Amniotic stem cell (primary cell): ENCODE data around the gene EDAR.

Source experiments
- DNase-seq: peaks from one replicate; lab custom pipeline; 2025; lab: John Stamatoyannopoulos, UW

EDAR gene

DNA sequence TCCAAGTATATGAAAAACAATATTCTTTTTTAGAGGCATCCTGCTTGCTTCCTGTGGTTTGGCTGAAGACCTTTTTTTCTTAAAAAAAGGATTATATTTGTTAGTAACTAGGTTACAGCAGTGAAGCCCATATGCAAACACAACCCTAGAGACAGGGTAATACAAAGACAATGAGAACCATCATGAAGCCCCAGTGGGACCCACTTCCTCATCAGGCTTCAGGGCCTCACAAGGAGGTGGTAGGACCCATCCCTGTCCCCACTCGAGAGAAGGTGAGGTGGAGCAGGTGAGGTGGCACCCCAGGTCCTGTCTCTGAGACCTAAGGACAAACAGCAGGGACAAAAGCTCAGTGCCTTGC is 80.3 kb downstream of the EDAR start:
- DNase-seq, result no peak

DNA sequence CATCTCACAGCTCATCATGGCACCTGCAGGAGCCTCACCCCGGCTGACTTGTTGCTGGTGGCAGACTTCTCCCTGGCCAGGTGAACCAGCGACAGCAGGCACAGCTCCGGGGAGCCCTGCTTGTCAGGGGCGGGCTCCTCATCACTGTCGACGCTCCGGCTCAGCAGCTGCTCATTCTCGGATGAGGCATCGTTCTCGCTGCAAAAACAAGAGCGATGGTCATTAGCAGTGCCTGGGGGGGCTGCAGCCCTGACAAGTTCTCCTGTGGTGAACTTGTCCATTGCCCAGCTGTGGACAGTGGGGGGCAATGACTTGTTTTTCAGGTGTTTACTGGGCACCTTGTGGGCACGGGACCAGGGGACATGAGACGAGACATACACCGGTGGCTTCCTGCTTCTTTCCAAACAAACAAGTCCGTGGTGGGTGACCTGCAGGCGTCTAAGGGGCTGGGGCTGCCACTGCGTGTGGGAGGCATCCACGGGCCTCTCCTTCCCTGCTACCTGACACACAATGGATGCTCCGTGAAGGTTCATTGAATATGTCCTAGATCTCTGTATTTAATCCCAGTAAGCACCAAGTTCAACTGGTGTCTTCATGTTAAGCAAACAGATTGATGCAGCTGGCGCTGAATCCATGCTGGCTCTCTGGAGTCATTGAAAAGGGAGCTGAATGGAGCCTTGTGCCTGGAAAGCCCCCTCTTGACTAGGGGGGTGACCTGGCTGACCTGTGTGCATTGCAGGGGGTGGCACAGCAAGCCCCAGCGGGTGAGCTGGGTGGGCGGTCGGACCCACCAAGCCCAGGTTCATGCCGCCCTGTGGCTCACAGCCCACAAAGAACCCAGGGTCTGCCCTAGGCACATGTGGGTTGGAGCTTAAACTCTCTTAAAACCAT is 81.0 kb downstream of the EDAR start:
- no peak for DNase-seq

DNA sequence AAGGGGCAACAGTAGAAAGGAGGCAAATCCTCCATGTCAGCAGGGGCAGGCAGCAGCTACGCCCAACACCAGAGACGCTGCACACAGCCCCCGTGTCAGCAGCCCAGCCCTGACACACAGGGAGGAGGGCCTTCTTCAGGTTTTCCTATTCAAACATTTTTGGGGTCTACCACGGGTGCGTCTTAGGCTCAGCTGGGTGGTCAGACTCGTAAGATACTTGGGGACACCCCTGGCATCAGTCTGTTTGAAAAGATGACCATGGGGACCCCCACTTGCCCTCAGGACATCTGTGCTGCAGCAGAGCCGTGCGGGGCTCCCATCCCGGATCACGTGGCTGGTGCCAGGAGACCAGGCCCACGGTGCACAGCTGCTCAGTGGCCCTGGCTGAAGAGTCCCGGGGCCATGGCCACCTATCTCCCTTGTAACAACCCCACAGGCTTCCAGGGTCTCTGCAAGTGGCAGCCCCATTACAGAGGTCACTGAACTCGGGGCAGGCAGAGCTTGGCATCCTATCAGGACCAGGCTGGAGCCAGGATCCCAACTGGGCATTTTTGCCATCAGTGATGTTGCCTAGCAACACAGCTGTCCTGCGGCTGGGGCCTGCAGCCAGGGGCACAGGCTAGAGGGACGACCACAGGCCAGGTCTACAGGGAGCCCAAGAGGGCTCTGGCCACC is 82.5 kb downstream of the EDAR start:
- no peak for DNase-seq

DNA sequence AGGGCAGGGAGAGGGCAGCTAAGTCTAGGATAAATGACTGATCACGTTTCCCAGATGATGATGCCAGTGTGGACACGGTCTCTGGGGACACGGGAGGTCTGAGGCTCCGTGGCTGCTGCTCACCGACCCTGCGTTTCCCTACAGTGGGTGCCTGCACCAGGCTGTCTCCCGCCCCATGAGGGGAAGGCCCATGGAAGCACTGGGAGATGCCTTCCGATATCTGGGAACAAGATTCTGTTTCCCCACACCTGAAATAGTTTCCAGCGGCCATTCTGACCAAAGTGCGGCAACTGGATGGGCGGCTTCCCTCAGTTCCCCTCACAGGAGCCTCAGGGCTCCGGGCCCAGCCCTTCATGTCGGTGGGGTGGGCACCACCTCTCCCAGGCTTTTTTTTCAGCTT is 83.1 kb downstream of the EDAR start:
- DNase-seq, result no peak

DNA sequence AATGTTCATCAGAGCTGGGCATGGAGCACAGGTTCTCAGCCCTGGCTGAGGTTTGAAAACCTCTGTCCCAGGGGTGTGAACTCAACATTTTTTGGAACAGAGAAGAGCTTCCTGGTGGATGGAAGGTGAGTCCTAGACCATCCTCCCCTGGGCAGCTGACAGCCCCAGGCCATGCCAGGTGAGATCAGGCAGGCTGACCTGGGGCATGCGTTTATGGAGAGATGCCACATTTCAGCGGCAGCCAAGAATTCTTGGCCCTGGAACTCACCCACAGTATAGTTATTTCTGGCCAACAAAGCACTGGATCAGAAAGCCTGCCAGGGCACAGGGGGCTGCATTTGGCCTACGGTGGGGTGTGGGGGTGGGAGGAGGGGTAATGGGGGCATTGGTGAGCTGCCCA is 83.8 kb downstream of the EDAR start:
- DNase-seq, result no peak

DNA sequence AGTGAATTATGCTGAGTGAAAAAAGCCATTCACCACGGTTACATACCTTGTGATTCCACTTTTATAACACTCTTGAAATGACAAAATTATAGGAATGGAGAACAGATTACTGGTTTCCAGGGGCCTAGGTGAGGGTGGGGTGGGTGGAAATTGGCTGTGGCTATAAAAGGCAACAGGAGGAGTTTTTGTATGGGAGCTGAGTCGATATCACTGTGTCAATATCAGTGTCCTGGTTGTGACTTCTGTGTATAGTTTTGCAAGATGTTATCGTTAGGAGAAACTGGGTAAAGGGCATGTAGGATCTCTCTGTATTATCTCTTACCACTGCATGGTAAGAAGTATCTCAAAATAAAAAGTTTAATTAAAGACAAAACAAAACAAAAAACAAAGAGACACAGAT is 84.3 kb downstream of the EDAR start:
- no peak for DNase-seq

DNA sequence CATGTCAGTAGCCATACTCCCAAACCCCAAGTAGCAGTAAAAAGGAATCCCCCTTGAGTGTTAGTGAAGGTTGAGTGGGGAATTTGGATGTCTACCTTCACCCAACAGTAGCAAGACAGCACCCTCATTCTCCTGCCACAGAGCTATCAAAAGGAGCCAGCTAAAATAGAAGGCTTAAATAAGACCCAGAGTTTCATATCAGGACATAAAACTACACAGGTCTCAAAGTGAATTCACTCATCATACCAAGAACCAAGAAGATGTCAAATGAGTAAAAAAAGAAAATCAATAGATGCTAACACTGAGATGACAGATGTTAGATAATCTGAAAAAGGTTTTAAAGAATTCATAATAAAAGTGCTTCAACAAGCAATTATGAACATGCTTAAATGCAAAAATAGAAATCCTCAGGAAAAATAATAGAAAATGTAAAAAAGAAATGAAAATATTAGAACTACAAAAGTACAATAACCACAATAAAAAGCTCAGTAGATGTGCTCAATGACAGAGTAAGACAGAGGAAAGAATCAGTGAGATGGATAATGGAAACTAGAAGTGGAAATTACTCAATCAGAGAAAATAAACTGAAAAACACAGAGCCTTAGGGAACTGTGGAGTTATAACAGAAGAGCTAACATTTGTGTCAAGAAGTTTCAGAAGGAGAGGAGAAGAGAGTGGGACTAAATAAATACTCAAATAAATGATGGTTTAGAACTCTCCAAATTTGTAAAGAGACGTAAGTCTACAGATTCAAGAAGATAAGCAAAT is 90.5 kb downstream of the EDAR start:
- DNase-seq, result no peak

DNA sequence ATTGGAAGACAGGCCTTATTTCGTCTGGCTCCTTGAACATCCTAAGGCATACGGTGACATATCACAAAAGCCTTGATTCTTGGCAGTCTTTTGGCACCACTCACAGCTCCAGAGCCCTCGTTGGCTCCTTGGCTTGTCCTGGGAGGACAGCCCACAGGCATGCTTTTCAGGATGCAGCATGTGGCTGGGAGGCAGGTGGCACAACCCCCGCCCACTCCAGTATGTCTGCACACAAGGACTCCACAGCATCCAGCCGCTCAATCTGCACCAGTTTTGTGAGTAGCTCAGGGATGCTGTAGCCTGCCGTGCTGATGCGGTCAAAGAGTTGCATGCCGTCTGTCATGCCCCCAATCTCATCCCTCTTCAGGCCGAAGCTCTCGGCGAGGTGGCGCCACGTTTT is 92.3 kb downstream of the EDAR start:
- no peak for DNase-seq

DNA sequence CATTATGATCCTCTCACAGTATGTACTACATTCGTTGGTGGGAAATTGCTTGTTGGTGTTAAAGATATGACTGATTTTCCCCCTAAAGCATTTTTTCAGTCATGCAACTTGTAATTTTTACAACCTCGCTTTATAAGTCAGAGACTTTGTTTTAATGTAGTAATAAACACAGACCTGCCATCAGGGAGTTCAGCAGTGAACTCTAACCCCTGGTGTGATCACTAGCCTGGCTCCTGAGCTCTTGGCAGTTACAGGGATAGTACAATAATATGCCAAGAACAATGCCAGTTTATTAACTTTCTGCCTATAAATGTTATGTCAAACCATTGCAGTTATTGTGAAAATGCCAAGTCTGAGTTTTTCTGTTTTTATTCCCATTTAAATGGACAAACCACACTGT is 93.8 kb downstream of the EDAR start:
- DNase-seq, result no peak

DNA sequence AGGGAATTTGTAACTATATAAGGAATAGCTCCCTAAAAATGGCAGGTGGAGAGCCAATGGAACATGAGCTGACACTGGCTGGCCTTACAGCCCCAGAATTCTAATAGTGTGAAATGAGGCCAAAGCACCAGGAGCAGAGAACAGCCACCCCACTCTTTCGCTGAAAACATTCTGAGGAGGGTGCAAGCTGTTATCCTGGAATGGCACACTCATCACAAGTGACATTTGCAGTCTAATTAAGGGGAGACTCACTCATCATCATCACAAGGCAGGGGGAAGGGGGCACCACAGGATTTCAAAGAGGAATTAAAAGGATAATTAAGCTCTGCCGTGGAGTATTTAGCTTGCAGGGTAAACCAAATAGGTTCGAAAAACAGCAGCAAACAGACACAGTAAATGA is 94.3 kb downstream of the EDAR start:
- DNase-seq, result no peak

DNA sequence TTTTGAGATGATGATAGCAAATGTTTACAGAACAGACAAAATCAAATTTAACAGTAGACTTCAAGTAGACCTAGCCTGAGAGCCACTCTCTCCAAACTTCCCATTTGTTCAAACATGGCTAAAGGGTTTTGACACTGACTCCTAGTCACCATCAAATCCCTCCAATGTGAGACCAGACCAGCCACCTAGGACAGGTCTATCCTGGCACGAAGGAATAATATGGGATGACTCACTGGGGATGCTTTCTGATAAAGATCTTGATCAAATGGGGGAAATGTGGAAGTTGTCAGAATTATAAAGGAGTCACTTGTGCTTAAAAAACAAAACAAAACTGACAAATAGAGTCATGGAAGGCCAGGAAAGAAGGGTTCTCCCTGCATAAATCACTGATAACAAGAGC is 95.7 kb downstream of the EDAR start:
- no peak for DNase-seq

DNA sequence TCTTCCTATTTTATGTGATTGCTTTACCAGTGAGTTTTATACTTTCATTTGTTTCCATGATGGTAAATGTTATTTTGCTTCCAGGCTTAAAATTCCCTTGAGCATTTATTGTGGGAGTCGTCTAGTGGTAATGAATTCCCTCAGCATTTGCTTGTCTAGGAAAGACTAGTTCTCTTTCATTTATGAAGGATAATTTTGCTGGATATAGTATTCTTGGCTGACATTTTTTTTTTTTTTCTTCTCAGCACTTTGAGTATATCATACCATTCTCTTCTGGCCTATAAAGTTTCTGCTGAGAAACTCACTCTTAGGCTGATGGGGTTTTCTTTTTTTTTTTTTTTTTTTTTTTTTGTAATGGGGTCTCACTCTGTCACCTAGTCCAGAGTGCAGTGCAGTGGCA is 99.1 kb downstream of the EDAR start:
- no peak for DNase-seq

DNA sequence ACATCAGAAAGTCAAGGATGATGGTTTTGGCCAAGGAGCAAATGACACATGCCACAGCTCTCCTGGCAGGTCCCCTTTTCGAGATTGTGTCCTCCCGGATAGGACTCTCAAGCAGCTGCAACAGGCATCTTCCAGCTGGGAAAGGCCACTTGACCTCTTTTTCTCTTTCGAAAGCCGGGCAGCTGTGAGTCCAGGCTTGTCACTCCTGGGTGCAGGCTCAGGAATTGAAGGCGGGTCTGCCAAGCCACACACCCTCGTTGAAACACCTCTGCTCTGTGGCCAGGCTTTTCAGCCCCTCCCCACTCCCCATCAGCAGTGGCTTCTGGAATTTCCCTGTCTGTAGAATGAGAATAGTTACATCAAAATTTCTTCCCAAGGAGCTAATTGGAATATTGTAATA is 104.4 kb downstream of the EDAR start:
- DNase-seq, result no peak

DNA sequence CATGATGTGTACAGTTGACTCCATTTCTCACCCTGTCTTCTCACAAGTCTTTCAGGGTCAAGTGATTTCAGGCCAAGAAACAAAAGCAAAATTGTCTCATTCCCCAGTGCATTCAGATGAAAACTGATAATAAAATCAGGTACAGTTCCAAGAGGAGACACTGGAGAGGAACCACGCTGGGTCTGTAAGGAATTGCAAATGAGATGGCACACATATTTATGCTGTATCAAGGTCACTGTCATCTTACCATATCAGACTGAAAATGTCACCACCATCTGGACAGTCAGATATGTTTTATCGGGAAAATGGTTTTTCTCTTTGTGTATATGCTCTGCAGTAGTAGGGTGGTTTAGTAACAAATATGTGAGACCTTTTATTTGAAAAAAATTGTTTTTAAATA is 110.7 kb downstream of the EDAR start:
- DNase-seq, result no peak

DNA sequence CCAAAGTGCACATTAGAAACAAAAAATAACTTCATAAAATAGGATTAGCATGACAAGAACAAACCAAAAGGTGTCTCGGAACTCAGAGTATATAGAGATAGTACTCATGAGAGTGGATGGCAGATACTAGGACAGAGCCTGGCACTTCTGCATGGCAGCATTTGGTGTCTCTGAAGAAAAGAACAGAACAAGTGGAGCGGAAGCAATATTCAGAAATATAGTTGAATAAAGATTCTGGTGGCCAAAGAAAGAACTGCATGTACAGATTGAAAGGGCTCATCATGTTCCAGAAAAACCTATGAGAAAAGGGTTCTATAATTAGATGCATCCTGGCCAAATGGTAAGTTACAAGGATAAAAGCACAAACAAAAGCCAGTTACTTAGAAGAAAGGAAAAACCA is 111.5 kb downstream of the EDAR start:
- DNase-seq, result no peak

DNA sequence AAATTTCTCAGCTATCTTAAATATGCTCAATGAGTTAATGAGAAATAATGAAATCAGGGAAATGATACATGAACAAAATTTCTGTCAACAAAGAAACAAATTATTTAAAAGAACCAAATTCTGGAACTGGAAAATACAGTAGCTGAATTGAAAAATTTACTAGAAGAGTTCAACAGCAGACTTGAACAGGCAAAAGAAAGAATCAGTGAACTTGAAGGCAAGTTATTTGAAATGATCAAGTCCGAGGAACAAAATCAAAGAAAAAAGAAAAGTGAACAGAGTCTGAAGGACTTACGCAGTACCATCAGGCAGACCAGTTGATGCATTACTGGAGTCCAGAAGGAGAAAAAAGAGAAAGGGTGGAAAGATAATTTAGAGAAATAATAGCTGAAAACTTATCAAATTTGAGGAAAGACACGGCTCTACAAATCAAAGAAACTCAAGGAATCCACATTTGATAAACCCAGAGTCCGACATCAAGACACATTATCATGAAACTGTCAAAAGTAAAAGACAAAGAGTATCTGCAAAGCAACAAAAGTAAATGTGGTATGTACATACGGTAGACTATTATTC is 118.9 kb downstream of the EDAR start:
- DNase-seq, result no peak

DNA sequence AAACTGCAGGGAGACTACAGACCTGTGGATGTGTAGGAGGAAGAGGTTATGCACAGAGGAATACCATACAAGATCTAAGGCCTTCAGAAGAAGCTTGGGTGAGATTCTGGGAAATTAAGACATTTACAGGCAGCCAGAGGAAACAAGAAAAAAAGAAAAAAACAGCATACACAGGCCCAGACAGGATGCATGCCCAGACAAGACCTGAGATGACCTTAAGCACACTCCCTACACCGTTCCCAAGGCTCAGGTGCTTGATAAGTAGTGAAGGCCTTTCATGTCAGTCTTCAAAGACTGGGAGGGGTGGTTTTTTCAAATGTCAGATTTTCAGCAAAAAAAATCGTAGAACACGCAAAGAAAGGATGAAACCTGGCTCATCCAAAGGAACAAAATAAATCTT is 119.5 kb downstream of the EDAR start:
- DNase-seq, result no peak

DNA sequence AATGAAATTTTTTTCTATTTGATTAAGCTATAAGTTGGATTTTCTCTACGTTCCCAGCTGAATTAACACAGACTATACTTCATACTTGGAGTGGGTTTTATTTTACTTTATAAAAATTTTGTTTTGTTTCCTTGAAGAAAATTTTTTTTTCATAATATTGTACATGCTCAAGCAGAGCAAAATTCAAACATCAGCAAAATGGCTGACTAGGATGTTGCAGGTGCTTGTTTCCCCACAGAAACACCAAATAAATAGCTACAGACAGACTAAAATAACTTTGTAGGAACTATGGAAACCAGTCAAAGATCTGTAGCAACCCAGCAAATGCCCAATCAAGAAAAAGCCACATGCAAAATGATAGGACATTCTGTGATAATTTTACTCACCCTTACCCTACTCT is 120.1 kb downstream of the EDAR start:
- DNase-seq, result no peak

DNA sequence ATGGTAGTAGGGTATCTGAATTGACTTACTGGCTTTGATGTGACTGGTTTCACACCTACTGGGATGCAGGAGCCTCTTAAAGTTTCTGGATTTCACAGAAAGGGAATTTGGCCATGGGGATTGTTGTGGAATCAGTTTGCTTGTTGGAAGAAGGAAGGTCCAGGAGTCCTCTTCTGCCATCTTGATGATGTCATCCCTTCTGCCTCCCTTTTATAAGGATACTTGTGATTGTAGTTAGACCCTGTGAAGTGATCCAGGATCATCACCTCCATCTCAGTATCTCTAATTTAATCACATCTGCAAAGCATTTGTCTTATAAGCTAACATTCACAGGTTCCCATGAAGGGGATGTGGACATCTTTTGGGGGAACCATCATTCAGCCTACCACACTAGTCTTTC is 123.0 kb downstream of the EDAR start:
- no peak for DNase-seq

DNA sequence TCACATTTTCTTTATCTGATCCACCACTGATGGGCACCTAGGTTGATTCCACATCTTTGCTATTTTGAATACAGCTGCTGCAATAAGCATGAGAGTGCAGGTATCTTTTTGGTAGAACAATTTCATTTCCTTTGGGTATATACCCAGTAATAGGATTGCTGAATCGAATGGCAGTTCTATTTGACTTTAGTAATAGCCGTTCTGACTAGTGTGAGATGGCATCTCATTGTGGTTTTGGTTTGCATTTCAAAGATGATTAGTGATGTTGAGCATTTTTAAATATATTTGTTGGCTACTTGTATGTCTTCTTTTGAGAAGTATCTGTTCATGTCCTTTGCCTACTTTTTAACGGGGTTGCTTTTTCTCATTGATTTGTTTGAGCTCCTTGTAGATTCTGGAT is 130.1 kb downstream of the EDAR start:
- no peak for DNase-seq

DNA sequence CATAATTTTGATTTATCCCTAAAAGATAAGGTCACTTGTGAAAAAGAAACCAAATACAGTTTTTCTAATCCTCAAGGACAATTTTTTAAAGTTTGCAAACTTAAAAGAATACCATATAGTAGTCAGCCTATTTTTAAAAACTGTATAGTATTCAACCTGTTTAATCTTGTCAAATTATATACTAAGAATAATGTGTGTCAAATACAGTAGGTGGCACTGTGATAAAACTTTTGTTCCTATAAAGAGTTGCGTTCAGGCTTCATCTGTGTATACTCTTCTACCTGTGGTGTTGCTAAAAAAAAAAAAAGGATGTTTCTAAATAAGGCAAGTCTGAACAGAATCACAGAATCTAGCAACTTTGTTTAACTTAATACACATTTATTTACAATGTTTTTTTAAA is 133.8 kb downstream of the EDAR start:
- DNase-seq, result peak; percentile 1

DNA sequence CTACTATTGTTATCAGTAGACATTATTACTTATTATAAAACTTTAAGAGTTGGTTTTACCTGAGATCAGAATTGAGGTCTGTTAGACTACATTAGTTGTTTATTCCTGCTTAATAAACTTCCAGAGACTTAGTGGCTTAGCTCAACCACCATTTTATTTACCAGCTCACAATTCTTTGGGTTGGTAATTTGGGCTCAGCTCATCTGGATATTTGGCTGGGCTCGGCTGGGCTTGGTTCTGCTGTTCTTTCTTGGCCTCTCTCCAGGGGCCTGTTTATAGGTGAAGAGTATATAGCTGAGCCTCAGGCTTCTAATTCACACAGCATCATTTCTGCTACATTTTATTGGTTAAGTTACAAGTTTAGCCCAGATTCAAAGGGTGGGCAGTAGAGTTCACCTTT is 134.5 kb downstream of the EDAR start:
- DNase-seq, result no peak

DNA sequence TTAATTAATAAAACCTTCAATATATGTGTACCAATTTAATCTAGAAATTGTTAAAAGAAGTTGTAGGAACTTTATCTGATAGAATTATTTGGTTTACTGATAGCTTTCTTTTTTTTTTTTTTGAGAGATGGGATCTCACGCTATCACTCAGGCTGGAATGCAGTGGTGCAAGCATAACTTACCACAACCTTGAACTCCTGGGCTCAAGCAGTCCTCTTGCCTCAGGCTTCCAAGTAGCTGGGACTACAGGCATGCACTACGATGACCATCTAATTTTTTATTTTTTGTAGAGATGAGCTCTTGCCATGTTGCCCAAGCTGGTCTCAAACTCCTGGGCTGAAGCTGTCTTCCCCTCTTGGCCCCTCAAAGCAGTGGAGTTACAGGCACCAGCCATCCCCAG is 135.6 kb downstream of the EDAR start:
- DNase-seq, result no peak
